ENCODE measurements around the gene LRRC42.

Gene LRRC42

GRCh38 chr1:54004481-54005049, 58.4 kb downstream of the LRRC42 start:
- no peak overlapping the region for H3K4me3 ChIP-seq (ENCODE audit: low read depth, low read length)
- no peak for DNase-seq (ENCODE audit: low read depth)
- TF ChIP-seq CTCF (conservative IDR thresholded peaks at IDR 0.05; ENCODE audit: low read depth, low read length): no peak

- no peak for DNase-seq (ENCODE audit: low read depth)
- no peak overlapping the region for H3K4me3 ChIP-seq (ENCODE audit: low read depth, low read length)
- TF ChIP-seq CTCF (conservative IDR thresholded peaks at IDR 0.05; ENCODE audit: low read depth, low read length): no peak
Measured at GRCh38 chr1:54006508-54006907, 60.4 kb downstream of the LRRC42 start.

- H3K4me3 ChIP-seq (ENCODE audit: low read depth, low read length): no peak overlapping the region
- DNase-seq (ENCODE audit: low read depth): no peak
- TF ChIP-seq CTCF (conservative IDR thresholded peaks at IDR 0.05; ENCODE audit: low read depth, low read length): no peak
Measured at GRCh38 chr1:54007613-54008012, 61.5 kb downstream of the LRRC42 start.

GRCh38 chr1:54008876-54009275, 62.7 kb downstream of the LRRC42 start:
- TF ChIP-seq CTCF (conservative IDR thresholded peaks at IDR 0.05; ENCODE audit: low read depth, low read length): no peak
- no peak for DNase-seq (ENCODE audit: low read depth)

GRCh38 chr1:54009406-54009805, 63.3 kb downstream of the LRRC42 start:
- DNase-seq (ENCODE audit: low read depth): no peak
- no peak for TF ChIP-seq CTCF (conservative IDR thresholded peaks at IDR 0.05; ENCODE audit: low read depth, low read length)
- no peak overlapping the region for H3K4me3 ChIP-seq (ENCODE audit: low read depth, low read length)

More at GRCh38 chr1:54008876-54009275, 62.7 kb downstream of the LRRC42 start:
- no peak overlapping the region for H3K4me3 ChIP-seq (ENCODE audit: low read depth, low read length)

GRCh38 chr1:54010415-54011117, 64.4 kb downstream of the LRRC42 start:
- no peak overlapping the region for H3K4me3 ChIP-seq (ENCODE audit: low read depth, low read length)
- no peak for TF ChIP-seq CTCF (conservative IDR thresholded peaks at IDR 0.05; ENCODE audit: low read depth, low read length)
- no peak for DNase-seq (ENCODE audit: low read depth)

Measured in choroid plexus epithelial cell (primary cell).